ENCODE measurements around the gene CPA4. TPM values are rescaled to one million over a fixed set of nuclear protein-coding genes. Genes with fewer than 3 reads are reported as not detected.

CPA4 gene
- total and polyA plus RNA-seq, 7 donors = 0.06 TPM; not detected in 6

DNA sequence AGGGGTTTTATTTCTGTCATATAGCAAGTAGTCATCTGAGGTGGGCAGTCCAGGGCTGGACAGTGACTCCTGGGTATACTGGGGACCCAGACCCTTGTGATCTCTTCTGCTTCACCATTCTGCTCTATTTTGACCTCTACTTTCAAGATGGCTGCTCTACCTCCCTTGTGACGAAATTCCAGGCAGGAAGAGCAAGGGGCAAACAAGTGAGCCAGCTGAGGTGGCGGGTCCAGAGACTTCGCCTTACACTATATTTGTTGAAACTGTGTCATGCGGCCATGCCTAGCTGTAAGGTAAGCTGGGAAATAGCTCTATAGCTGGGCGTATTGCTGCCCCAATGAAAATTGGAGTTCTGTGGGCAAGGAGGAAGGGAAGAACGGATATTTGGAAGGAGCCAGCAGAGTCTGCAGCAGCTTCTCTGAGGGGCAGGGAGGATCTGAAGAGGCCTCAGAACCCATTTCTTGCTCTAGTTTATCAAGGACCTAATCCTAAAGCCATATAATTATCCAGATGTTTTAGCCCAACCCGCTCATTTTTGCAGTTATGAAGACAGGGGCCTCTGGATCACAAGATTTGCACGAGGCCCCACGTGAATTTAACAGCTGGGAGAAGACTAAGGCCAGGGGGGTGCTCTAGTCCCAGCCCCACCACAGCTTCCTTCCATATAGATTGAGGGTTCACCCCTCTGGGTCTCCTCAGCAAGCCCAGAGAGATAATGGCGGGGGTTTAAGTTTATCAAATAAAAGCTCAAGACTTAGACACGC, 79.6 kb downstream of the CPA4 start:
- Histone ChIP-seq H3K27ac (peak overlapping the region; percentile 88 to 95 (median 90)), H3K4me1 (peaks cover 0 to 59% (median 48%) of the 10 kb centered on the region in 4 donors), H3K9me3 (peaks cover 0 to 2% (median 0%) of the 10 kb centered on the region in 4 donors), H3K4me3 (no peak overlapping the region), H3K27me3 (no peaks in the 10 kb centered on the region), H3K36me3 (no peaks in the 10 kb centered on the region)
- TF ChIP-seq POLR2AphosphoS5 (IDR thresholded peaks at IDR 0.05) = no peak
- TF ChIP-seq, protein P1, sequence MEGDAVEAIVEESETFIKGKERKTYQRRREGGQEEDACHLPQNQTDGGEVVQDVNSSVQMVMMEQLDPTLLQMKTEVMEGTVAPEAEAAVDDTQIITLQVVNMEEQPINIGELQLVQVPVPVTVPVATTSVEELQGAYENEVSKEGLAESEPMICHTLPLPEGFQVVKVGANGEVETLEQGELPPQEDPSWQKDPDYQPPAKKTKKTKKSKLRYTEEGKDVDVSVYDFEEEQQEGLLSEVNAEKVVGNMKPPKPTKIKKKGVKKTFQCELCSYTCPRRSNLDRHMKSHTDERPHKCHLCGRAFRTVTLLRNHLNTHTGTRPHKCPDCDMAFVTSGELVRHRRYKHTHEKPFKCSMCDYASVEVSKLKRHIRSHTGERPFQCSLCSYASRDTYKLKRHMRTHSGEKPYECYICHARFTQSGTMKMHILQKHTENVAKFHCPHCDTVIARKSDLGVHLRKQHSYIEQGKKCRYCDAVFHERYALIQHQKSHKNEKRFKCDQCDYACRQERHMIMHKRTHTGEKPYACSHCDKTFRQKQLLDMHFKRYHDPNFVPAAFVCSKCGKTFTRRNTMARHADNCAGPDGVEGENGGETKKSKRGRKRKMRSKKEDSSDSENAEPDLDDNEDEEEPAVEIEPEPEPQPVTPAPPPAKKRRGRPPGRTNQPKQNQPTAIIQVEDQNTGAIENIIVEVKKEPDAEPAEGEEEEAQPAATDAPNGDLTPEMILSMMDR (IDR thresholded peaks at IDR 0.05) = no peak
- no peak for TF ChIP-seq POLR2A (IDR thresholded peaks at IDR 0.05)
- no peak for TF ChIP-seq EP300 (IDR thresholded peaks at IDR 0.05)
- intact Hi-C loops (cut with DNase I) = no loop called here
- WGBS, 2 donors = 78 to 88% methylated on average over 11 of the region's 11 CpGs
- DNase-seq = peak; percentile 40

Other genes with a start within 250 kb of the CPA4 start
- gene ZC3HC1, start 241.8 kb upstream of the CPA4 start, total RNA-seq = 10 to 100 TPM; 10.5 to 19.4 (median 15.1) TPM
- gene ZC3HC1, start 241.8 kb upstream of the CPA4 start, polyA plus RNA-seq = 10 to 100 TPM in 1 of 3 donors, 1 to 10 TPM in 2; 8.4 to 11.7 (median 9.9) TPM
- gene KLHDC10, start 222.6 kb upstream of the CPA4 start, total RNA-seq = 10 to 100 TPM; 16.3 to 22.5 (median 17.8) TPM
- 10 to 100 TPM in 2 of 3 donors, 1 to 10 TPM in 1; 7.8 to 11.5 (median 11.3) TPM for gene KLHDC10, start 222.6 kb upstream of the CPA4 start, polyA plus RNA-seq
- 1 to 10 TPM; 6.5 to 9.6 (median 8.9) TPM for gene TMEM209, start 87.8 kb upstream of the CPA4 start, total RNA-seq
- 1 to 10 TPM; 3.0 to 9.9 (median 3.7) TPM for gene TMEM209, start 87.8 kb upstream of the CPA4 start, polyA plus RNA-seq
- gene SSMEM1, start 85.3 kb upstream of the CPA4 start, total RNA-seq = not detected
- gene SSMEM1, start 85.3 kb upstream of the CPA4 start, polyA plus RNA-seq = not detected
- gene CPA2, start 26.3 kb upstream of the CPA4 start, total RNA-seq = not detected
- 1 to 10 TPM in 2 of 3 donors, under 1 TPM in 1; 0.92 to 3.0 (median 1.6) TPM for gene CPA2, start 26.3 kb upstream of the CPA4 start, polyA plus RNA-seq
- gene CPA5, start 51.7 kb downstream of the CPA4 start, total RNA-seq = not detected
- gene CPA5, start 51.7 kb downstream of the CPA4 start, polyA plus RNA-seq = 1 to 10 TPM in 1 of 3 donors, not detected in 2; 1.1 TPM
- 1 to 10 TPM in 1 of 4 donors, not detected in 3; 2.2 TPM for gene CPA1, start 87.3 kb downstream of the CPA4 start, total RNA-seq
- gene CPA1, start 87.3 kb downstream of the CPA4 start, polyA plus RNA-seq = 1 to 10 TPM in 2 of 3 donors, under 1 TPM in 1; 0.34 to 7.8 (median 1.2) TPM
- gene CEP41, start 147.9 kb downstream of the CPA4 start, total RNA-seq = 10 to 100 TPM in 1 of 4 donors, 1 to 10 TPM in 3; 7.1 to 11.9 (median 7.5) TPM
- gene CEP41, start 147.9 kb downstream of the CPA4 start, polyA plus RNA-seq = 1 to 10 TPM; 1.2 to 7.7 (median 2.8) TPM
- gene MEST, start 198.9 kb downstream of the CPA4 start, total RNA-seq = 10 to 100 TPM in 1 of 4 donors, 1 to 10 TPM in 3; 6.0 to 14.1 (median 7.8) TPM
- gene MEST, start 198.9 kb downstream of the CPA4 start, polyA plus RNA-seq = 10 to 100 TPM in 2 of 3 donors, 1 to 10 TPM in 1; 9.6 to 21.6 (median 10.2) TPM